Measurements from ENCODE around the gene SLC25A10. TPM values are rescaled to one million over a fixed set of nuclear protein-coding genes. Genes with fewer than 3 reads are reported as not detected.

SLC25A10 gene
- total and polyA plus RNA-seq, 10 of the 15 experiments (the other 5 are each of a cell fraction or from before 2014, with no cell fraction given): 0.11 to 72.7 (median 22.3) TPM

- peak overlapping the region; percentile 85 for H3K4me3 ChIP-seq
- H3K4me1 ChIP-seq (ENCODE audit: control insufficient read depth, insufficient read depth, low read length): peaks cover 8% of the 10 kb centered on the region
- in situ Hi-C loops (cut with MboI): no loop called here
- intact Hi-C loops (cut with micrococcal nuclease; ENCODE audit: unreplicated experiment): loop anchor here (2.0 kb wide), 1 partner anchor 19 kb away; the partner anchor contains the start of gene ARL16
- peak overlapping the region; percentile 89; the same call in 1 of the 2 replicates for H3K9ac ChIP-seq (ENCODE audit: control insufficient read depth, insufficient read depth, low read length)
- peaks cover 45% of the 10 kb centered on the region for H3K79me2 ChIP-seq (ENCODE audit: control insufficient read depth, insufficient read depth, low read length)
- H3K27me3 ChIP-seq (replicated peaks in 1 of 2; ENCODE audit: control insufficient read depth in 2 of 2, insufficient read depth in 2 of 2, low read length in 1 of 2): no peaks in the 10 kb centered on the region
- H3K4me2 ChIP-seq (ENCODE audit: control insufficient read depth, insufficient read depth): peak overlapping the region; percentile 91
- 76% methylated on average over 23 of the region's 23 CpGs for WGBS (ENCODE audit: insufficient coverage, insufficient replicate concordance, low lambda C conversion rate, missing lambda C conversion rate)
- TF ChIP-seq POLR2A (IDR thresholded peaks at IDR 0.05; ENCODE audit: low read depth, low read length): peak; percentile 18; the same call in 1 of the 2 replicates
- peak in 2 of 3 experiments; percentile 15 to 25; a peak in 2 of 6 replicates for TF ChIP-seq CTCF (IDR thresholded peaks at IDR 0.05 in 2 of 3, conservative IDR thresholded peaks at IDR 0.05 in 1 of 3; ENCODE audit: control insufficient read depth in 2 of 3, extremely low read depth in 1 of 3, insufficient read depth in 1 of 3, low read depth in 3 of 3, low read length in 3 of 3)
- TF ChIP-seq STAT3 (IDR thresholded peaks at IDR 0.05; ENCODE audit: low read depth, low read length): no peak
- TF ChIP-seq, protein P1, sequence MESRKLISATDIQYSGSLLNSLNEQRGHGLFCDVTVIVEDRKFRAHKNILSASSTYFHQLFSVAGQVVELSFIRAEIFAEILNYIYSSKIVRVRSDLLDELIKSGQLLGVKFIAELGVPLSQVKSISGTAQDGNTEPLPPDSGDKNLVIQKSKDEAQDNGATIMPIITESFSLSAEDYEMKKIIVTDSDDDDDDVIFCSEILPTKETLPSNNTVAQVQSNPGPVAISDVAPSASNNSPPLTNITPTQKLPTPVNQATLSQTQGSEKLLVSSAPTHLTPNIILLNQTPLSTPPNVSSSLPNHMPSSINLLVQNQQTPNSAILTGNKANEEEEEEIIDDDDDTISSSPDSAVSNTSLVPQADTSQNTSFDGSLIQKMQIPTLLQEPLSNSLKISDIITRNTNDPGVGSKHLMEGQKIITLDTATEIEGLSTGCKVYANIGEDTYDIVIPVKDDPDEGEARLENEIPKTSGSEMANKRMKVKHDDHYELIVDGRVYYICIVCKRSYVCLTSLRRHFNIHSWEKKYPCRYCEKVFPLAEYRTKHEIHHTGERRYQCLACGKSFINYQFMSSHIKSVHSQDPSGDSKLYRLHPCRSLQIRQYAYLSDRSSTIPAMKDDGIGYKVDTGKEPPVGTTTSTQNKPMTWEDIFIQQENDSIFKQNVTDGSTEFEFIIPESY (IDR thresholded peaks at IDR 0.05): no peak
- no peak for TF ChIP-seq RAD51 (IDR thresholded peaks at IDR 0.05)
- TF ChIP-seq RELA (IDR thresholded peaks at IDR 0.05; ENCODE audit: borderline replicate concordance, partially characterized antibody): no peak
- no peak for TF ChIP-seq SUZ12 (IDR thresholded peaks at IDR 0.05; ENCODE audit: unreplicated experiment)
- TF ChIP-seq ETV6 (conservative IDR thresholded peaks at IDR 0.05 in 1 of 2, IDR thresholded peaks at IDR 0.05 in 1 of 2; ENCODE audit: borderline replicate concordance in 1 of 2, low read depth in 1 of 2): no peak
- TF ChIP-seq RB1 (IDR thresholded peaks at IDR 0.05; ENCODE audit: borderline replicate concordance): no peak
- no peaks in the 10 kb centered on the region for H3K9me3 ChIP-seq (replicated peaks; ENCODE audit: control insufficient read depth, insufficient read depth, low read length)
- H4K20me1 ChIP-seq (ENCODE audit: control insufficient read depth, insufficient read depth): 0 out of 2 replicates have a peak, but pooled peaks cover 3% of the 10 kb centered on the region
- FAIRE-seq (no peak), ATAC-seq (peak; percentile 32), DNase-seq (ENCODE audit: low read depth, low spot score) (no peak)
- ChIA-PET RAD21 (ENCODE audit: unreplicated experiment) (interaction anchor here (1.4 to 1.6 kb wide), 2 partner anchors 18 to 33 kb away, joined by 5 read pairs; partner anchors contain the start of genes ARL16 and HGS), POLR2A (interaction anchor here (0.8 to 3.5 kb wide), 2 partner anchors 18 to 229 kb away, joined by 3 to 32 read pairs; partner anchors contain the start of genes ARL16 and HGS), SMC1A (ENCODE audit: uncharacterized antibody, unreplicated experiment) (no interaction called here), CTCF (interaction anchor here (0.9 to 2.1 kb wide), 4 partner anchors 10 to 168 kb away, joined by 3 to 6 read pairs (median 4); no protein-coding TSS in a partner anchor)
- H3K27ac ChIP-seq (ENCODE audit: control insufficient read depth, insufficient read depth): no peak overlapping the region
- H2AFZ ChIP-seq (ENCODE audit: control insufficient read depth, low read depth, low read length): no peak overlapping the region
- BruUV-seq (replicated peaks): no TSS peak
- H3K36me3 ChIP-seq (ENCODE audit: control insufficient read depth in 2 of 2, insufficient read depth in 2 of 2, low read length in 1 of 2): peaks cover 19 to 23% of the 10 kb centered on the region in 2 experiments; a peak in 3 of 4 replicates
Observed at GRCh38 chr17:81701288-81702071, 10.6 kb upstream of the SLC25A10 start.

Measured in GM12878 (cell line).